Measurements from ENCODE around the gene MTOR.

The MTOR gene

GRCh38 chr1:11145741-11146140 is 116.6 kb downstream of the MTOR start:
- no peaks in the 10 kb centered on the region for H3K4me1 ChIP-seq (ENCODE audit: control insufficient read depth, insufficient read depth, low read length)
- H3K27me3 ChIP-seq (ENCODE audit: control insufficient read depth, insufficient read depth, low read length) = no peaks in the 10 kb centered on the region
- no peak overlapping the region for H3K9ac ChIP-seq (ENCODE audit: low read length)
- H3K4me3 ChIP-seq (ENCODE audit: low read length) = no peak overlapping the region
- peaks cover 26% of the 10 kb centered on the region for H3K36me3 ChIP-seq (ENCODE audit: control insufficient read depth, insufficient read depth, low read length)
- no peak overlapping the region for H3K27ac ChIP-seq (ENCODE audit: low read depth, low read length)

DNA sequence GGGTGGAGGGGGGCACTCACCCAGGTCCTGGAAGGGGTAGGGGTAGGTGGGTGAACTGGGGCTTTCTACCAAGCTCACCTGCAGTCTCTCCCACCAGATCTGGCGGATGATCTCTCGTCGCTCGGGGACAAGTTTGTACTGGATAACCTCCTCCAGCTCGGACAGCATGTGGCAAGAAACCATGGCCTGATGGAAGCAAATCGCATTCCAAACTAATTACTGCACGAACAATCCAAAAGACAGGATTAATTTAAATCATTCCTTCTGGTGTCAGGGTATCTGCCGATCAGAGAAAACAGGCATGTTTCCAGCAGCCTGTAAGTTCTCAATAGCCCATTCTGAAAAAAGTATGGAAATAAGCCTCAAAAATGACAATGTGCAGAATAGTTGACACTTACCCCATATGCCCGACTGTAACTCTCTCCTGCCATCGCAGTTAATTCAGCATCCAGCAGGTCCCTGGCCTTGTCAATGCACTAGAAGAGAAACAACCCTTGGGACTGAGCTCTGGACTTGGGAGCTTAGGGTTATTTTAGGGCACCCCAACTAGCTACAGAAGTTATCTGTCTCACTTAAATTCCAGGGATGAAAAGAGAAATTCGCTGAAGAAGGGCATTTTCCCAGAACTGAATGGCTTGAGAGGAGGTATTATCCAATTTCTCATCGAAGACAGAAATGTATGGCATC is 117.6 kb downstream of the MTOR start:
- Histone ChIP-seq H3K27ac (ENCODE audit: low read depth, low read length) (no peak overlapping the region), H3K36me3 (ENCODE audit: control insufficient read depth, insufficient read depth, low read length) (peaks cover 23% of the 10 kb centered on the region), H3K9ac (ENCODE audit: low read length) (no peak overlapping the region), H3K27me3 (ENCODE audit: control insufficient read depth, insufficient read depth, low read length) (no peaks in the 10 kb centered on the region), H3K4me1 (ENCODE audit: control insufficient read depth, insufficient read depth, low read length) (no peaks in the 10 kb centered on the region), H3K4me3 (ENCODE audit: low read length) (no peak overlapping the region)

- no peaks in the 10 kb centered on the region for H3K4me1 ChIP-seq (ENCODE audit: control insufficient read depth, insufficient read depth, low read length)
- H3K36me3 ChIP-seq (ENCODE audit: control insufficient read depth, insufficient read depth, low read length) = peaks cover 28% of the 10 kb centered on the region
- H3K27ac ChIP-seq (ENCODE audit: low read depth, low read length) = no peak overlapping the region
- H3K4me3 ChIP-seq (ENCODE audit: low read length) = no peak overlapping the region
- no peak overlapping the region for H3K9ac ChIP-seq (ENCODE audit: low read length)
- H3K27me3 ChIP-seq (ENCODE audit: control insufficient read depth, insufficient read depth, low read length) = no peaks in the 10 kb centered on the region
These were observed 118.4 kb downstream of the MTOR start for GRCh38 chr1:11143907-11144306.

DNA sequence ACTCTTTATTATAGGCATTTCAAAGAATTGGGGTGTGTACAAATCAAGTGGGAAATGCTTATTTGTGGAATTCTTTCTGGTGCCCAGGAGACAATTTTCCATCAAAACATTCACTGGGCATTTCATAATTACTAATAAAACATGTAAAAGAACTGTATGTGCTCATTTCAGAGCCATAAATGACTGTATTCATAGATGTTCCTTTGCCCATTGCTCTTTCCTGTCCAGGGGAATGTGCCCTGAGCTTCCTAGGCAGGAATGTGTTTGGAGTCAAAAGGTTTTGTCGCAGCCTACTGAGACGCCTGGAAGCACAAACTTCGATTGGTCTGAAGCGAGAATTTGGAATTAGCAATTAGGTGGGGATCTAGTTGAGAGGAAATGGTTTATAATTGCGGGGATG is 119.0 kb downstream of the MTOR start:
- Histone ChIP-seq H3K27ac (ENCODE audit: low read depth, low read length) (no peak overlapping the region), H3K4me3 (ENCODE audit: low read length) (no peak overlapping the region), H3K27me3 (ENCODE audit: control insufficient read depth, insufficient read depth, low read length) (no peaks in the 10 kb centered on the region), H3K9ac (ENCODE audit: low read length) (no peak overlapping the region), H3K4me1 (ENCODE audit: control insufficient read depth, insufficient read depth, low read length) (no peaks in the 10 kb centered on the region), H3K36me3 (ENCODE audit: control insufficient read depth, insufficient read depth, low read length) (peaks cover 29% of the 10 kb centered on the region)

GRCh38 chr1:11142618-11143391 is 119.5 kb downstream of the MTOR start:
- Histone ChIP-seq H3K9ac (ENCODE audit: low read length) (no peak overlapping the region), H3K4me1 (ENCODE audit: control insufficient read depth, insufficient read depth, low read length) (no peaks in the 10 kb centered on the region), H3K27me3 (ENCODE audit: control insufficient read depth, insufficient read depth, low read length) (no peaks in the 10 kb centered on the region), H3K27ac (ENCODE audit: low read depth, low read length) (no peak overlapping the region), H3K4me3 (ENCODE audit: low read length) (no peak overlapping the region), H3K36me3 (ENCODE audit: control insufficient read depth, insufficient read depth, low read length) (peaks cover 32% of the 10 kb centered on the region)

DNA sequence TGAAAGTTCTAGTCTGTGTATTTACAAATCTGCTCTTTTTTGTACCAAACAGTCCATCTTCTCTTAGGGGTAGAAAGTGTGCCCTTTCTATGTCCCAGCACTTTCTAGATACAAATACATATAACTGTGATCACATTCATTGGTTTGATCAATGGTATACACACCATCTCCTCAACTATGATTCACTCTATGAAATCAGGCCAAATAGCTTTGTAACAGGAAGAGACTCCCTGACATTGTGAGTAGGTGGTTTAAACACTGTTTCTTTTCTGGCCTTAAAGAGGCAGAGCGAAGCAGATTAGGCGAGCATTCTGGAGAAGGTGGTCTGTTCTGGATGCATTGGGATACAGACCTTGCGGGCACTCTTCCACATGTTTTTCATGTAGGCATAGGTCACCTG is 123.4 kb downstream of the MTOR start:
- Histone ChIP-seq H3K36me3 (ENCODE audit: control insufficient read depth, insufficient read depth, low read length) (peaks cover 14% of the 10 kb centered on the region), H3K9ac (ENCODE audit: low read length) (no peak overlapping the region), H3K27ac (ENCODE audit: low read depth, low read length) (no peak overlapping the region)

GRCh38 chr1:11138029-11138428 is 124.3 kb downstream of the MTOR start:
- Histone ChIP-seq H3K4me3 (ENCODE audit: low read length) (no peak overlapping the region), H3K36me3 (ENCODE audit: control insufficient read depth, insufficient read depth, low read length) (peaks cover 14% of the 10 kb centered on the region), H3K27ac (ENCODE audit: low read depth, low read length) (no peak overlapping the region), H3K4me1 (ENCODE audit: control insufficient read depth, insufficient read depth, low read length) (peaks cover 9% of the 10 kb centered on the region), H3K9ac (ENCODE audit: low read length) (no peak overlapping the region), H3K27me3 (ENCODE audit: control insufficient read depth, insufficient read depth, low read length) (no peaks in the 10 kb centered on the region)

More for the DNA sequence above, 123.4 kb downstream of the MTOR start:
- no peaks in the 10 kb centered on the region for H3K27me3 ChIP-seq (ENCODE audit: control insufficient read depth, insufficient read depth, low read length)
- peaks cover 4% of the 10 kb centered on the region for H3K4me1 ChIP-seq (ENCODE audit: control insufficient read depth, insufficient read depth, low read length)
- H3K4me3 ChIP-seq (ENCODE audit: low read length) = no peak overlapping the region

DNA sequence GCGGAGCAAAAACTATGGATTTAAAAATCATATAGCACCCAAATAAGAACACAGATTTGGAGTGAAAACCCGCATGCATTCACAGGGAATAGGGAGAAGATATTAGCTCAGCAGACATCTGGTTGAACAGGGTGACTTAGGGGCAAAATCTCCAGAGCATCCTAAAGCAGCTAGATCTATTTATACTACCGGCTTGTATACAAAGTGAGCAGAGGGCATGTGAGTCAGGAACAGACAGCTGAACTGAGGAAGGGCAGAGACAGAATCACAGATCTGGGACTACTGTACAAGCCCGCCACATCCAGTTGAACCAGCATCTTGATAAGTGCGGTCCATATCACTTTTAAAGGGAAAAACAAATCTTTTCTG is 127.5 kb downstream of the MTOR start:
- peaks cover 9% of the 10 kb centered on the region for H3K4me1 ChIP-seq (ENCODE audit: control insufficient read depth, insufficient read depth, low read length)
- peaks cover 35% of the 10 kb centered on the region for H3K36me3 ChIP-seq (ENCODE audit: control insufficient read depth, insufficient read depth, low read length)
- H3K27me3 ChIP-seq (ENCODE audit: control insufficient read depth, insufficient read depth, low read length) = no peaks in the 10 kb centered on the region
- no peak overlapping the region for H3K9ac ChIP-seq (ENCODE audit: low read length)
- no peak overlapping the region for H3K4me3 ChIP-seq (ENCODE audit: low read length)
- H3K27ac ChIP-seq (ENCODE audit: low read depth, low read length) = no peak overlapping the region

DNA sequence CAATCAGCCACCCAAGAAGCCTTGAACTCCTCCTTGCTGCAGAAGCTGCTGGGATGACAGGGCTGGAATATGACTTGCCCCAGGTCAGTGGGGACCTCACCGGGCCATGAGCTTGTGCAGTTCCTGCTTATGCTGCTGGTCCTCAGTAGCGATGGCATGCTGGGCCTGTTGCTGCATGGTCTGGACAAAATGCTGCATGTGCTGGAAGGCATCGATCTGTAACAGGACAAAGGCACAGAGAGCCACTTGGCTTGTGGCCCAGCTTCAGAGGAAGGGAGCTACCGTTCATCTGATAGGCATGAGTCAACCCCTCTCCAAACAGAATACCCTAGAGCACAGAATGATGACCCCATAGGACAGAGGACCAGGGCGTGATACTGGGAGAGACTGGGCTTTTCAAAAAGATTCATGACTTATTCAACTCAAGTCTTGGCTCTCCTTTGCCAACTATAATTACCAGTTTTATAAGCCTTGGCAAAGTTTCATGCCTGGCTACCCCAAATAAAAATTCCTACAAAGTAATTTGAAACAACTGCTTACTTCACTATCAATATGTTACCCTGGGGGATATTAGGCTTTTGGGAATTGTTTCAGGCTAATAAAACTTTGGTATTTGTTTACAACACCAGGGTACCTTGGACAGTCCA is 128.0 kb downstream of the MTOR start:
- peaks cover 38% of the 10 kb centered on the region for H3K36me3 ChIP-seq (ENCODE audit: control insufficient read depth, insufficient read depth, low read length)

DNA sequence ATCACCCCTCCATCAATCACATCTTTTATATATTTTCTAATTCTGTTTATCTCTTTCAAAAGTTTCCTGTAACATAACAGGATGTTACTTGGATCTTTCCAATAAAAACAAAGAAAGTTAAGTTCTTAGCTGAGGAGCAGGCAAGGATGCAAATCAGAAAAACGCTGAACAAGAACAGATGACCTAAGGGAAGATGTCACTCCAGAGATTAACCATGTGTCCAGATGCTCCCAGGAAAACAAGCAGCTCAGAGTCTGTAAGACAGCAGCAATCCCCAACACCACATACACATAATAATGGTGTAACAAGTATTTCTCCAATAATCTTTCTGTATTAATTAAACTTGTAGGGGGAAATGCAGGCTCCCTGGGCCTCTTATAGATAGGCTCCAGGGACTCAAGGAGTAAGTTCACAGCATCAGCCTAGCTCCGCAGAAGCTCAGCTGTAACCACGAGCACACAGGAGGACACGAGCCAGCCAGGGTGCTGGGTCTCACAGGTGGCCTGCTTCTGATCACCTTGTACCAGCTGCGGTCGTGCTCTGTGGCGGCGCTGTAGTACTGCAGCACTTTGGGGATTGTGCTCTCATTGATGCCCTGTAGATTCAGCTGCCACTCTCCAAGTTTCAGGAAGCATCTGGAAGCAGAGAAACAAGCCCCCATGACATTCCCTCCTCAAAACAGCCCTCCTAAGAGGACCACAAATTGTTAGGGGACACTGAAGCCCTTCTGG is 129.6 kb downstream of the MTOR start:
- no peaks in the 10 kb centered on the region for H3K27me3 ChIP-seq (ENCODE audit: control insufficient read depth, insufficient read depth, low read length)
- peaks cover 43% of the 10 kb centered on the region for H3K36me3 ChIP-seq (ENCODE audit: control insufficient read depth, insufficient read depth, low read length)
- H3K27ac ChIP-seq (ENCODE audit: low read depth, low read length) = no peak overlapping the region
- H3K4me3 ChIP-seq (ENCODE audit: low read length) = no peak overlapping the region
- peaks cover 9% of the 10 kb centered on the region for H3K4me1 ChIP-seq (ENCODE audit: control insufficient read depth, insufficient read depth, low read length)
- no peak overlapping the region for H3K9ac ChIP-seq (ENCODE audit: low read length)

More for the DNA sequence above, 128.0 kb downstream of the MTOR start:
- no peaks in the 10 kb centered on the region for H3K27me3 ChIP-seq (ENCODE audit: control insufficient read depth, insufficient read depth, low read length)
- no peak overlapping the region for H3K9ac ChIP-seq (ENCODE audit: low read length)
- no peak overlapping the region for H3K4me3 ChIP-seq (ENCODE audit: low read length)
- no peak overlapping the region for H3K27ac ChIP-seq (ENCODE audit: low read depth, low read length)
- H3K4me1 ChIP-seq (ENCODE audit: control insufficient read depth, insufficient read depth, low read length) = peaks cover 9% of the 10 kb centered on the region

DNA sequence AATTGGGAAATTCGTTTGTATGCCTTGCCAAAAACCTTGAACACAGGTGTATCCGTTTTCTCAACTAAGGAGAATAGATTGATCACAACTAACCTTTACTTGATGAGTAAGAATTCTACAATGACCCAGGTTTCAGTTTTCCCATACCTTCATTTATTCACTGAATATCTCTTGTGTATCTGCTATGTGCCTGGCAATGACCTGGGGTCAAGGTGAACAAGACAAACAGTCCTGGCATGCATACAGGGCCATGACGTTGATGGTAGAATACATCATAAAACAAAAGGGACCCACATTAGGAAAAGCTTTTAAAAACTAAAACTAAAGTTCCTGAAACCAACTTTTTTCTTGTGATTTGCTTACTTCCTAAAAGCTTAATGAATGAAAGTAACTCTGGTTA is 130.5 kb downstream of the MTOR start:
- Histone ChIP-seq H3K36me3 (ENCODE audit: control insufficient read depth, insufficient read depth, low read length) (peaks cover 47% of the 10 kb centered on the region), H3K27ac (ENCODE audit: low read depth, low read length) (no peak overlapping the region), H3K4me1 (ENCODE audit: control insufficient read depth, insufficient read depth, low read length) (peaks cover 9% of the 10 kb centered on the region), H3K27me3 (ENCODE audit: control insufficient read depth, insufficient read depth, low read length) (no peaks in the 10 kb centered on the region), H3K9ac (ENCODE audit: low read length) (no peak overlapping the region), H3K4me3 (ENCODE audit: low read length) (no peak overlapping the region)

GRCh38 chr1:11130406-11130805 is 131.9 kb downstream of the MTOR start:
- Histone ChIP-seq H3K9ac (ENCODE audit: low read length) (no peak overlapping the region), H3K36me3 (ENCODE audit: control insufficient read depth, insufficient read depth, low read length) (peaks cover 53% of the 10 kb centered on the region), H3K27ac (ENCODE audit: low read depth, low read length) (no peak overlapping the region), H3K4me1 (ENCODE audit: control insufficient read depth, insufficient read depth, low read length) (peaks cover 9% of the 10 kb centered on the region), H3K27me3 (ENCODE audit: control insufficient read depth, insufficient read depth, low read length) (no peaks in the 10 kb centered on the region), H3K4me3 (ENCODE audit: low read length) (no peak overlapping the region)

Measured in rectal smooth muscle tissue (tissue), 1 donor.